ENCODE measurements around the gene ULBP2. TPM values are rescaled to one million over a fixed set of nuclear protein-coding genes. Genes with fewer than 3 reads are reported as not detected.

ULBP2 gene
- total RNA-seq = under 1 TPM in 2 of 4 donors, not detected in 2; 0.39 to 0.74 TPM

- Histone ChIP-seq H3K4me3 (peak within 1 kb of the TSS; percentile 31 to 53), H3K27me3 (peaks cover 67% of the 10 kb centered on the region), H3K4me1 (peaks cover 0 to 33% (median 21%) of the 10 kb centered on the region in 3 donors), H3K36me3 (no peaks in the 10 kb centered on the region), H3K27ac (peak within 1 kb of the TSS in 1 of 4 donors; percentile 30), H3K9me3 (no peaks in the 10 kb centered on the region)
- TF ChIP-seq POLR2A (IDR thresholded peaks at IDR 0.05) = no peak
- peak; percentile 39 for TF ChIP-seq POLR2AphosphoS5 (IDR thresholded peaks at IDR 0.05)
- peak; percentile 89 for ATAC-seq
- WGBS, 2 donors (ENCODE audit: low coverage in 1 of 2) = 2% methylated on average over 31 of the region's 62 CpGs; no CpG with 5 or more reads in 1 of the 2 donors
Measured at GRCh38 chr6:149941583-149942460, at the start of gene ULBP2. ULBP2 (plus strand) TSS chr6:149942014; CDS start chr6:149942073, 59 bp downstream.

GRCh38 chr6:149895048-149895590 lies 46.7 kb upstream of the ULBP2 start:
- Histone ChIP-seq H3K36me3 (no peaks in the 10 kb centered on the region), H3K27me3 (no peaks in the 10 kb centered on the region), H3K27ac (peak overlapping the region in 3 of 4 donors; percentile 73 to 83 (median 76)), H3K4me3 (no peak overlapping the region), H3K9me3 (no peaks in the 10 kb centered on the region), H3K4me1 (peaks cover 15 to 39% (median 28%) of the 10 kb centered on the region in 3 donors)
- TF ChIP-seq CTCF (IDR thresholded peaks at IDR 0.05) (peak in 1 of 4 experiments; percentile 6), POLR2AphosphoS5 (IDR thresholded peaks at IDR 0.05) (peak; percentile 87), POLR2A (IDR thresholded peaks at IDR 0.05) (no peak), EP300 (IDR thresholded peaks at IDR 0.05) (no peak)
- peak; percentile 73 for ATAC-seq
- WGBS, 2 donors (ENCODE audit: low coverage in 1 of 2) = 0% methylated on average over 1 to 2 of the region's 7 CpGs

GRCh38 chr6:149895833-149896271 lies 46.0 kb upstream of the ULBP2 start:
- Histone ChIP-seq H3K4me1 (peaks cover 15 to 39% (median 28%) of the 10 kb centered on the region in 3 donors), H3K27ac (peak overlapping the region in 3 of 4 donors; percentile 73 to 83 (median 76)), H3K36me3 (no peaks in the 10 kb centered on the region), H3K9me3 (no peaks in the 10 kb centered on the region), H3K27me3 (no peaks in the 10 kb centered on the region), H3K4me3 (no peak overlapping the region)
- TF ChIP-seq CTCF (IDR thresholded peaks at IDR 0.05) (no peak), EP300 (IDR thresholded peaks at IDR 0.05) (no peak), POLR2AphosphoS5 (IDR thresholded peaks at IDR 0.05) (no peak), POLR2A (IDR thresholded peaks at IDR 0.05) (no peak)
- no peak for ATAC-seq
- WGBS, 2 donors (ENCODE audit: low coverage in 1 of 2) = 35 to 80% methylated on average over 4 of the region's 5 CpGs

- Histone ChIP-seq H3K9me3 (no peaks in the 10 kb centered on the region), H3K27ac (peak overlapping the region in 3 of 4 donors; percentile 73 to 83 (median 76)), H3K36me3 (no peaks in the 10 kb centered on the region), H3K4me3 (no peak overlapping the region), H3K27me3 (no peaks in the 10 kb centered on the region), H3K4me1 (peaks cover 15 to 39% (median 28%) of the 10 kb centered on the region in 3 donors)
- ATAC-seq = no peak
- TF ChIP-seq EP300 (IDR thresholded peaks at IDR 0.05) = no peak
- TF ChIP-seq CTCF (IDR thresholded peaks at IDR 0.05) = no peak
- no peak for TF ChIP-seq POLR2A (IDR thresholded peaks at IDR 0.05)
- TF ChIP-seq POLR2AphosphoS5 (IDR thresholded peaks at IDR 0.05) = no peak
- WGBS, 2 donors (ENCODE audit: low coverage in 1 of 2) = 78% methylated on average over 3 of the region's 3 CpGs; no CpG with 5 or more reads in 1 of the 2 donors
Measured at GRCh38 chr6:149896491-149896890, 45.3 kb upstream of the ULBP2 start.

- peak; percentile 96 for ATAC-seq
- H3K36me3 ChIP-seq = no peaks in the 10 kb centered on the region
- TF ChIP-seq EP300 (IDR thresholded peaks at IDR 0.05) = no peak
- TF ChIP-seq POLR2AphosphoS5 (IDR thresholded peaks at IDR 0.05) = peak; percentile 87
- no peak for TF ChIP-seq CTCF (IDR thresholded peaks at IDR 0.05)
- TF ChIP-seq POLR2A (IDR thresholded peaks at IDR 0.05) = no peak
- 20 to 36% methylated on average over 6 to 12 of the region's 13 CpGs for WGBS, 2 donors (ENCODE audit: low coverage in 1 of 2)
- H3K27ac ChIP-seq = peak overlapping the region; percentile 73 to 83 (median 75)
- peak overlapping the region; percentile 37 to 41 for H3K4me3 ChIP-seq
- no peaks in the 10 kb centered on the region for H3K27me3 ChIP-seq
- no peaks in the 10 kb centered on the region for H3K9me3 ChIP-seq
- peaks cover 15 to 39% (median 28%) of the 10 kb centered on the region in 3 donors for H3K4me1 ChIP-seq
Measured at GRCh38 chr6:149897015-149897697, 44.7 kb upstream of the ULBP2 start.

Measured in gastroesophageal sphincter (tissue), 4 donors.